ENCODE measurements around the gene MBOAT7.

The MBOAT7 gene

DNA sequence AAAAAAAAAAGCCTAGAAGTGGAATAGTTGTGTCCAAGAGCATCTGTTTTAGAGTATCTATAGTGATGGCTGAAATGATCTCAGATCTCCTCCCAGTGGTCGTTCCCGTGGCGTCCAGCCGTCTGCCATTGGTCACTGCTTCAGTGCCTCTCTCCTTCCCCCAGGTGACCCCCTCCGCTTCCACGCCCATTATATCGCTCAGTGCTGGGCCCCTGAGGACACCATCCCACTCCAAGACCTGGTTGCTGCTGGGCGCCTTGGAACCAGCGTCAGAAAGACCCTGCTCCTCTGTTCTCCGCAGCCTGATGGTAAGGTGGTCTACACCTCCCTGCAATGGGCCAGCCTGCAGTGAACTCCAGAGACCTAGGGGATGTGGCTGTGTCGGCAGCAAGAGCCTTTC, 3.6 kb upstream of the MBOAT7 start:
- TF ChIP-seq, protein P1, sequence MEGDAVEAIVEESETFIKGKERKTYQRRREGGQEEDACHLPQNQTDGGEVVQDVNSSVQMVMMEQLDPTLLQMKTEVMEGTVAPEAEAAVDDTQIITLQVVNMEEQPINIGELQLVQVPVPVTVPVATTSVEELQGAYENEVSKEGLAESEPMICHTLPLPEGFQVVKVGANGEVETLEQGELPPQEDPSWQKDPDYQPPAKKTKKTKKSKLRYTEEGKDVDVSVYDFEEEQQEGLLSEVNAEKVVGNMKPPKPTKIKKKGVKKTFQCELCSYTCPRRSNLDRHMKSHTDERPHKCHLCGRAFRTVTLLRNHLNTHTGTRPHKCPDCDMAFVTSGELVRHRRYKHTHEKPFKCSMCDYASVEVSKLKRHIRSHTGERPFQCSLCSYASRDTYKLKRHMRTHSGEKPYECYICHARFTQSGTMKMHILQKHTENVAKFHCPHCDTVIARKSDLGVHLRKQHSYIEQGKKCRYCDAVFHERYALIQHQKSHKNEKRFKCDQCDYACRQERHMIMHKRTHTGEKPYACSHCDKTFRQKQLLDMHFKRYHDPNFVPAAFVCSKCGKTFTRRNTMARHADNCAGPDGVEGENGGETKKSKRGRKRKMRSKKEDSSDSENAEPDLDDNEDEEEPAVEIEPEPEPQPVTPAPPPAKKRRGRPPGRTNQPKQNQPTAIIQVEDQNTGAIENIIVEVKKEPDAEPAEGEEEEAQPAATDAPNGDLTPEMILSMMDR (conservative IDR thresholded peaks at IDR 0.05): no peak
- peak overlapping the region; percentile 97 for H3K27ac ChIP-seq

DNA sequence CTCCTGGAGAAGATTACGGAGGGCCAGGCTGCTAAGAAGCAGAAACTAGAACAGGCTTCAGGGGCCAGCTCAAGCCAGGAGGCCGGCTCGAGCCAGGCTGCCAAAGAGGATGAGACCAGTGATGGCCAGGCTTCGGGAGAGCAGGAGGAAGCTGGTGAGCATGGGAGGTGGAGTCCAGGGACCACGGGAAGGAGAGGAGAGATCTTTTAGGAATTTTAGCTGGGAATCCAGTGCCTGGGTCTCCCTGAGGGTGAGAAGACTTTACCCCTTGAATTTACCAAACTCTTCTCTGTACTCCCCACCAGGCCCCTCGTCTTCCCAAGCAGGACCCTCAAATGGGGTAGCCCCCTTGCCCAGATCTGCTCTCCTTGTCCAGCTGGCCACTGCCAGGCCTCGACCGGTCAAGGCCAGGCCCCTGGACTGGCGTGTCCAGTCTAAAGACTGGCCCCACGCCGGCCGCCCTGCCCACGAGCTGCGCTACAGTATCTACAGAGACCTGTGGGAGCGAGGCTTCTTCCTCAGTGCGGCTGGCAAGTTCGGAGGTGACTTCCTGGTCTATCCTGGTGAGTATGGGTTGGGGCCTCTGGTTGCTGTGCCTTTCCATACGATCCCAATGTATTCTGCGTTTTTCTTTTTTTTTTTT, 2.6 kb upstream of the MBOAT7 start:
- TF ChIP-seq, protein P1 (conservative IDR thresholded peaks at IDR 0.05): no peak
- H3K27ac ChIP-seq: peak overlapping the region; percentile 97

DNA sequence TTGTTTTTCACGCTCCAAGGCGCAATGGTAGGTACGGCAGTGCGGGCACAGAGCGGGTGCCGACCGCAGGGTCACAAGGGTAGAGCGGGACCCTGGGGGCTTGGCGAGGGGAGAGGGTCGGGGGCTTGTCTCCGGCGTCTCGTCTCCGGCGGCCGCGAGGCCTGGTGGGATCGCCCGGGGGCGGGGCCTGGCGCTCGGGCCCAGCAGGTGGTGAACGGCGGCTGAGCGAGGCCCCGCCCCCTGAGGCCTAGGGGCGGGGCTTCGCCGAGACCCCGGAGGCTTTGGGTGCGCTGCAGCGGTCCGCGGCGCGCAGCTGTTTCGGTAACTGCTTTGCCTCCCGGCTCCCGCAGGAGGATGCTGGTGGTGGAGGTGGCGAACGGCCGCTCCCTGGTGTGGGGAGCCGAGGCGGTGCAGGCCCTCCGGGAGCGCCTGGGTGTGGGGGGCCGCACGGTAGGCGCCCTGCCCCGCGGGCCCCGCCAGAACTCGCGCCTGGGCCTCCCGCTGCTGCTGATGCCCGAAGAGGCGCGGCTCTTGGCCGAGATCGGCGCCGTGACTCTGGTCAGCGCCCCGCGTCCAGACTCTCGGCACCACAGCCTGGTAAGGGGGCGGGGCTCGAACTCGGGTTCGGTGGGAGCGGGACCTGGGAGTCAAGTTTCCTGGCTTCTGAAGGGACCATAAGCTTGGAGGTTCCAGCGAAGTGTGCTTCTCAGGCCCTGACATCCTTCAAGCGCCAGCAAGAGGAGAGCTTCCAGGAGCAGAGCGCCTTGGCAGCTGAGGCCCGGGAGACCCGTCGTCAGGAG, 1.8 kb upstream of the MBOAT7 start, which contains the start of gene TSEN34:
TSEN34 (plus strand) TSS at position 298 of the 800 bp plus-strand sequence; CDS start at position 355, 57 bp downstream.
- TF ChIP-seq, protein P1 (conservative IDR thresholded peaks at IDR 0.05): no peak
- peak within 1 kb of the TSS; percentile 97 for H3K27ac ChIP-seq

DNA sequence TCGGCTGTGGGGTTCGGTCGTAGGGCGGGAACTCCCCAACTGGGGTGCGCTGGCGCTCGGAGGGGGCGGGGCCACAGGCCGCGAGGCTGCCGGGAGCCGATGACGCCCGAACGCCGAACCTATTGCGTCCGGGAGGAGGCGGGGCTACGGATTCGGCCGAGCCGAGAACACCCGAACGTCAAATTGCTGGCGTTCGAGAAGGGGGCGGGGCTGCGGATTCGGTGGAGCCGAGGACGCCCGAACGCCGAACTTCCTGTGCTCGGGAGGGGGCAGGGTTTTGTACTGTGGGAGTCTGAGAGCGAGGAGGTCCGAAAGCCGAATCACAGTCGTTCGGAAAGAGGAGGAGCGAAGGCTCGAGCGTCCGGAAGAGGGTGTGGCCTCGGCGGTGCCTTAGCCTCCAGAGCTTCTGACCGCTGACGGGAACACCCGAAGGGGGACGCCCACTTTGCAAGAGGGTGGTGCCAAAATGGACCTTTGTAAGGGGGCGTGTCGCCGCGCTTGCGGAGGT, 1.2 kb upstream of the MBOAT7 start:
- TF ChIP-seq, protein P1 (conservative IDR thresholded peaks at IDR 0.05): no peak
- H3K27ac ChIP-seq: peak overlapping the region; percentile 97

DNA sequence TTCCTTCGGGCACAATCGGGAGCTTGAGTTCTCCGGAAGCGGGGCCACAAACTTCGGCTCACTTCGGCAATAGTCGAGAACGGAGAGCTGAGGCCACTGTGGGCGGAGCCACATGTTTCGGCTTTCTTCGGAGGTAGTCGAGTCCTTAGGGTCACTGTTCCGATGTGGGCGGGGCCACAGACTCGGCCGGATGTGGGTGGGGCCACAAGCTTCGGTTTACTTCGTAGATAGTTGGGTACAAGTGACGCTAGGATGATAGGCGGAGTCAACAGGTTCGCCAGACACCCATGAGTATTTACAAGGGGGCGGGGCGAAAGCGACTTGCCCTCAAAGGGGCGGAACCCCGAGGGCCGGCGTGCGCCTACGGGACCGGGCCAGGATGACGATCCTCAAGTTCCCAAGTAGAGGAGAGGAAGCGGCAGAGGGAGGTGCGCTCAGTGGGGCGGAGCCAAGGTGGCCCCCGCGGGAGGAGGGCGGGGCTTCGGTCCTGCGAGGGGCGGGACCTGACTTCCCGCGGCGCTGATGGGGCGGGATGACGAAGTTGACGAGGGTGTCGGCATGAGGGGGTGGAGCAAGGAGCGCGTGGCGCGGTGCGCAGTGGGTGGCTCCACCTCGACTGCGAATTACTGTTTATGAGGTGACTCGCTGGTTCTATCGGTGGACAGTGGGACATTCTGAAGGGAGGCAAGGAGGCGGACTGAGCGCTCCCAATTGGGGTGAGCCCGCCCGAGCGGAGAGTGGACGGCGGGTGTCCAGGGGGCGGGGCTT, 539 bp upstream of the MBOAT7 start:
- TF ChIP-seq, protein P1 (conservative IDR thresholded peaks at IDR 0.05): no peak
- peak overlapping the region; percentile 97 for H3K27ac ChIP-seq

DNA sequence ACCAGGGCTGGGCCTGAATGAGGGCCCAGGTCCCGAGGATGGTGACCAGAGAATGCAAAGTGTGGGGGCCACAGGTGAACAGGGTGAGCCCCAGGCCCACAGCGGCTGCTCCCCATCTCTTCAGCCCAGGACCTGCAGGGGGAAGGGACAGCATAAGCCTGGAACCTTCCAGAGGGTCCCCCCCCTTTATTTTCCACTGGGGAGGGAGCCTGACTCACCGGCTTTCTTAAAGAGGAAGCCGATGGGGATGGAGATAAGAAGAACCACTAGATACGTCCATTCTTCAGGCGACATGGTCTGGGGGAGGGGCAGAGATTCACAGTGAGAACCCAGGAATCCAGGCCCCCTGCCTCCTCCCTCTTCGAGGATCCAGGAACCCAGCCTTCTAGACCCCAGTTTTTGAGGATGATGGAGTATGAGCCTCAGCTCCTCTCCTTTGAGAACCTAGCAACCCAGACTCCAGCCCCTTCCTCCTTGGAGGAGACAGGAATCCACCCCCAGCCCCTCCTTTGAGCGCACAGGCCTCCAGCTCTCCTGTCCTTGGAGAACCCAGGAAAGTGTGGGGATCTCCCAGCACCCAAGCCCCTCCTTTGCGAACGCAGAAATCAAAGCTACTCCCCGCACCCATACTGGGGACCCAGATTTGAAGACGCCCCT, 1.0 kb downstream of the MBOAT7 start:
- TF ChIP-seq, protein P1 (conservative IDR thresholded peaks at IDR 0.05): no peak
- peak overlapping the region; percentile 97 for H3K27ac ChIP-seq

All from VCaP (cell line).